Measurements from ENCODE around the gene KRTAP3-2.

KRTAP3-2 gene

GRCh38 chr17:40967582-40967981, 32.1 kb downstream of the KRTAP3-2 start:
- no peak for DNase-seq (ENCODE audit: low read depth, low spot score)
- no peak overlapping the region for H3K4me3 ChIP-seq (ENCODE audit: low read length)
- H3K4me1 ChIP-seq (ENCODE audit: control insufficient read depth, insufficient read depth, low read length) = no peaks in the 10 kb centered on the region
- no peaks in the 10 kb centered on the region for H3K9me3 ChIP-seq (ENCODE audit: control insufficient read depth, insufficient read depth, low read length)
- H3K36me3 ChIP-seq (ENCODE audit: control insufficient read depth, insufficient read depth, low read length) = no peaks in the 10 kb centered on the region
- no CpG with 5 or more reads among the region's 1 CpG for WGBS (ENCODE audit: insufficient coverage, insufficient read length)
- H3K27me3 ChIP-seq (ENCODE audit: control insufficient read depth, insufficient read depth, low read length) = no peaks in the 10 kb centered on the region
- no peak overlapping the region for H3K27ac ChIP-seq (ENCODE audit: low read length)

GRCh38 chr17:40966848-40967247, 32.9 kb downstream of the KRTAP3-2 start, which contains the start of gene KRT39:
Gene KRT39, minus strand, starts transcription at chr17:40966948. Its CDS starts 92 bp downstream, at chr17:40966856.
- no peaks in the 10 kb centered on the region for H3K4me1 ChIP-seq (ENCODE audit: control insufficient read depth, insufficient read depth, low read length)
- H3K4me3 ChIP-seq (ENCODE audit: low read length) = no peak within 1 kb of the TSS
- no peaks in the 10 kb centered on the region for H3K9me3 ChIP-seq (ENCODE audit: control insufficient read depth, insufficient read depth, low read length)
- H3K27ac ChIP-seq (ENCODE audit: low read length) = no peak within 1 kb of the TSS
- H3K36me3 ChIP-seq (ENCODE audit: control insufficient read depth, insufficient read depth, low read length) = no peaks in the 10 kb centered on the region
- WGBS (ENCODE audit: insufficient coverage, insufficient read length) = no CpG with 5 or more reads among the region's 1 CpG
- H3K27me3 ChIP-seq (ENCODE audit: control insufficient read depth, insufficient read depth, low read length) = no peaks in the 10 kb centered on the region
- no peak for DNase-seq (ENCODE audit: low read depth, low spot score)

DNA sequence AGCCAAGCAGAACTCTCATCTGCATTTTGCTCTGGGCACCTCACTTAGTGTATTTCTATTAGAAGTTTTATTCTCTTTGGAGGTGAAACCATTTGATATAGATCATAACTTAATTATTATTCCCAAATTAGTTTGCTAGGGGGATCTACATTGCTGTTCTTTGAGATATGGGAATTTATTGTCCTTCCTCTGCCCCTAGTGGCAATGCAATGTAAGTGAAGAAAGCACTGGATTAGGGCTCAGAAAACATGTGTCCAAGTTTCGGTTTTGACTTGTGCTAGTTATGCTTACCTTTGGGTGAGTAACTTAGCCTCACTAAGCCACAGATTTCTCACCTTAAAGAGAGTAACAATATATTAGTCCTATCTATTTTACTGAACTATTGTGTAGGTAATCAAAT, 35.9 kb downstream of the KRTAP3-2 start:
- Histone ChIP-seq H3K27ac (ENCODE audit: low read length) (no peak overlapping the region), H3K4me1 (ENCODE audit: control insufficient read depth, insufficient read depth, low read length) (no peaks in the 10 kb centered on the region; the same call in 1 of the 2 replicates), H3K36me3 (ENCODE audit: control insufficient read depth, insufficient read depth, low read length) (no peaks in the 10 kb centered on the region), H3K9me3 (ENCODE audit: control insufficient read depth, insufficient read depth, low read length) (no peaks in the 10 kb centered on the region), H3K4me3 (ENCODE audit: low read length) (no peak overlapping the region), H3K27me3 (ENCODE audit: control insufficient read depth, insufficient read depth, low read length) (no peaks in the 10 kb centered on the region)
- no CpG with 5 or more reads among the region's 1 CpG for WGBS (ENCODE audit: insufficient coverage, insufficient read length)
- no peak for DNase-seq (ENCODE audit: low read depth, low spot score)

DNA sequence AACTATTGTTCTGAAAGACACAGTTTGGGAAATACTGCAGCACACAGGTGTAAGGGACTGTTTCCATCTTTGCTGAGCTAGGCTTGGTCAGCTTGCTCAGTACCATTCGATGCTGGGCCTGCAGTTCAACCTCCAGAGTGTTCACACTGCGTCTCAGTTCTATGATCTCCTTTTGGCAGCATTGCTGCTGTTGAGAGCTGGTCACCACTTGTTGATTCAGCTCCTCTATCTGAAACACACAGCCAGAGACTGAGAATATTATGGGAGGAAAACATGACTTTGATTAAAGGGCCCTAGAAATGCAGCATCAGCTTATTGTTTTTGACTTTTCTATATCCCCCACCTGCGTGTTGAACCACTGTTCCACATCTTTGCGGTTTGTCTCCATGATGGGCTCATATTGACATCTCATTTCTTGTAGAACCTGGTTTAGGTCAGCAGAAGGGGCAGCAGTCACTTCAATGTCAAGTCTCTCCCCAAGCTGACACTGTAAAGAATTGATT, 37.6 kb downstream of the KRTAP3-2 start:
- Histone ChIP-seq H3K4me1 (ENCODE audit: control insufficient read depth, insufficient read depth, low read length) (peaks cover 3% of the 10 kb centered on the region; the same call in 1 of the 2 replicates), H3K4me3 (ENCODE audit: low read length) (no peak overlapping the region), H3K9me3 (ENCODE audit: control insufficient read depth, insufficient read depth, low read length) (no peaks in the 10 kb centered on the region), H3K27me3 (ENCODE audit: control insufficient read depth, insufficient read depth, low read length) (no peaks in the 10 kb centered on the region), H3K27ac (ENCODE audit: low read length) (no peak overlapping the region), H3K36me3 (ENCODE audit: control insufficient read depth, insufficient read depth, low read length) (no peaks in the 10 kb centered on the region)
- no peak for DNase-seq (ENCODE audit: low read depth, low spot score)
- no CpG with 5 or more reads among the region's 4 CpGs for WGBS (ENCODE audit: insufficient coverage, insufficient read length)

GRCh38 chr17:40961591-40961990, 38.1 kb downstream of the KRTAP3-2 start:
- no peaks in the 10 kb centered on the region for H3K9me3 ChIP-seq (ENCODE audit: control insufficient read depth, insufficient read depth, low read length)
- no peak for DNase-seq (ENCODE audit: low read depth, low spot score)
- H3K4me3 ChIP-seq (ENCODE audit: low read length) = no peak overlapping the region
- H3K4me1 ChIP-seq (ENCODE audit: control insufficient read depth, insufficient read depth, low read length) = peaks cover 3% of the 10 kb centered on the region; the same call in 1 of the 2 replicates
- H3K27ac ChIP-seq (ENCODE audit: low read length) = no peak overlapping the region
- H3K36me3 ChIP-seq (ENCODE audit: control insufficient read depth, insufficient read depth, low read length) = no peaks in the 10 kb centered on the region
- no peaks in the 10 kb centered on the region for H3K27me3 ChIP-seq (ENCODE audit: control insufficient read depth, insufficient read depth, low read length)
- no CpG with 5 or more reads among the region's 1 CpG for WGBS (ENCODE audit: insufficient coverage, insufficient read length)

- Histone ChIP-seq H3K9me3 (ENCODE audit: control insufficient read depth, insufficient read depth, low read length) (no peaks in the 10 kb centered on the region), H3K4me3 (ENCODE audit: low read length) (no peak overlapping the region), H3K36me3 (ENCODE audit: control insufficient read depth, insufficient read depth, low read length) (no peaks in the 10 kb centered on the region), H3K4me1 (ENCODE audit: control insufficient read depth, insufficient read depth, low read length) (peaks cover 3% of the 10 kb centered on the region; the same call in 1 of the 2 replicates), H3K27me3 (ENCODE audit: control insufficient read depth, insufficient read depth, low read length) (no peaks in the 10 kb centered on the region), H3K27ac (ENCODE audit: low read length) (no peak overlapping the region)
- no CpG with 5 or more reads among the region's 10 CpGs for WGBS (ENCODE audit: insufficient coverage, insufficient read length)
- no peak for DNase-seq (ENCODE audit: low read depth, low spot score)
Observed at GRCh38 chr17:40960144-40960543, 39.6 kb downstream of the KRTAP3-2 start.

DNA sequence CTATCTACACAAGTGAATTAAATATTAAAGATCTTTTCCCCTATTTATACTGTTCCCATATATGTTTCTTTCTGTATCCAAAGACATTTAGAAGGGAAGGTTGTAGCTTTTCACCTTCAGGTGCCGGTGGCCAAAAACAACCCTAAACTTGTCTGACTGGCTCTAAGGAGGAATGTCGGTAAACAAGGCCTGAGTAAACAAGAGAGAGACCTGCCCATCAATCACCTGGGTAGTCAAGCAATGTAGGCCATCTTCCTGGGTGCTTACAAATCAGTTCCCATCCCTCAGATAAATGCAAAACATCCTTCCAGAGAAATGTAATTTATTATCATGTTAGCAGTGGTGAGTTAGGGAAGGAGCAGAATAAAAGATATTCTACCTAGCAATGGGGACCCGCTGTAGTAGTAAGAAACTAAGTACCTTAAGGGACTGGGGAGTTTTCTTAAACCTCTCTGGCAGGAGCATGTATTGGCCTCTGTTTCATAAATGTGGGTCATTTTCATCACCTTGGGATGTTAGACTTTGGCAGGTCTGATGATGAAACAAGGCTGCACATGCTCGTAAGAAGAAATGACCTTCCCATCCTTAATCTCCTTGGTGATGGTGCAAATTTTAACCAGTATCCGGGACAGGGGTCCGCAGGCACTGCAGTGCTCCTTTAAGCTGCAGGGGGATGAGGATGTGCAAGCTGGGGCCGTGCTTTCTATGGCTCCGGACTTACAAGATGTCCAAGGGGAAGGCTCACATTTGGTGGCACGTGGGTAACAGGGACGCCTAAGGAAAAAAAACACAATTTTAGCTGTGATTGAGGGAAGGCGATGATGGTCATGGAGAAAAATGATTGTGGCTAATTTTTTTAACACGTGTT, 41.4 kb downstream of the KRTAP3-2 start:
- H3K4me1 ChIP-seq (ENCODE audit: control insufficient read depth, insufficient read depth, low read length) = peaks cover 3% of the 10 kb centered on the region; the same call in 1 of the 2 replicates
- H3K36me3 ChIP-seq (ENCODE audit: control insufficient read depth, insufficient read depth, low read length) = no peaks in the 10 kb centered on the region
- no peak overlapping the region for H3K4me3 ChIP-seq (ENCODE audit: low read length)
- no peak for DNase-seq (ENCODE audit: low read depth, low spot score)
- no CpG with 5 or more reads among the region's 12 CpGs for WGBS (ENCODE audit: insufficient coverage, insufficient read length)
- no peaks in the 10 kb centered on the region for H3K27me3 ChIP-seq (ENCODE audit: control insufficient read depth, insufficient read depth, low read length)
- H3K9me3 ChIP-seq (ENCODE audit: control insufficient read depth, insufficient read depth, low read length) = no peaks in the 10 kb centered on the region
- no peak overlapping the region for H3K27ac ChIP-seq (ENCODE audit: low read length)

DNA sequence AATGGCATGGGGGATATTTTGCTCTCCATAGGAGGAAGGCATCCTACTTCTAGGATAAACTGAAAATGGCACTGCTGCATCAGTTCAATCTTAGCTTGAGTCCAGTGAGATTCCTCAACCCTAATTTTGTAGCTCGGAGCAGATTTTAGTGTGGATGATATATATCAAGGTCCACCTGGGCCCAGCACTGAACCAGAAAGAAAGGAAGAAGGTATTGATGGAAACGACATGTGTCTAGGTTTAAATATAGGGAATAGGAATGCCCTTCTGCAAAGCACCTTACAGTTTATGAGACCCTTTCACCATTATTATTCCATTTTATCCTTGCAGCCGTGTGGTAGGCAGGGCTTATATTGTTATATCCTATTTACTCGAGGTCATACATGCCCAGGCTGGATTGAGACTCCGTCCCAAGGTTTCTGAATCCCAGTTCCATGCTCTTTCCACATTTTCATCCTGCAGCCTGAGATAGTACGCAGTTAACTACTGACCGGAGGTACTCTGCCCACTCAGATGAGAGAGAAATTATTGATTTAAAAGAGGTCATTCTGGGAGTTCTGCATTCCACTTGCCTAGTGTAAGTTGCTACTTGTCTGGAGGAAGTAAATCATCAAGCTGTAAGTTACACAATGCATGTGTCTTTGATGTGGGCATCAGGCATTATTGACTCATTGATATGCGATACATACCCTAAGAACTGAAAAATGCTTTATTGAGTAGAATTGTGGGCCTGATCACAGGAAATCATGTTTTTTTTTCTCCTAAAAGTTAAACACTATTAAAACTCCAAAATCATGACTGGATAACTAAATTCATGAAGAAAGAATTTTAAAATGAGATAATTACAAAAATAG, 43.1 kb downstream of the KRTAP3-2 start:
- Histone ChIP-seq H3K27me3 (ENCODE audit: control insufficient read depth, insufficient read depth, low read length) (no peaks in the 10 kb centered on the region), H3K9me3 (ENCODE audit: control insufficient read depth, insufficient read depth, low read length) (no peaks in the 10 kb centered on the region), H3K4me3 (ENCODE audit: low read length) (no peak overlapping the region), H3K4me1 (ENCODE audit: control insufficient read depth, insufficient read depth, low read length) (peaks cover 3% of the 10 kb centered on the region; the same call in 1 of the 2 replicates), H3K27ac (ENCODE audit: low read length) (no peak overlapping the region), H3K36me3 (ENCODE audit: control insufficient read depth, insufficient read depth, low read length) (no peaks in the 10 kb centered on the region)
- DNase-seq (ENCODE audit: low read depth, low spot score) = no peak
- WGBS (ENCODE audit: insufficient coverage, insufficient read length) = no CpG with 5 or more reads among the region's 8 CpGs

- Histone ChIP-seq H3K4me1 (ENCODE audit: control insufficient read depth, insufficient read depth, low read length) (peaks cover 3% of the 10 kb centered on the region; the same call in 1 of the 2 replicates), H3K9me3 (ENCODE audit: control insufficient read depth, insufficient read depth, low read length) (no peaks in the 10 kb centered on the region), H3K4me3 (ENCODE audit: low read length) (no peak overlapping the region), H3K27me3 (ENCODE audit: control insufficient read depth, insufficient read depth, low read length) (no peaks in the 10 kb centered on the region), H3K36me3 (ENCODE audit: control insufficient read depth, insufficient read depth, low read length) (no peaks in the 10 kb centered on the region), H3K27ac (ENCODE audit: low read length) (no peak overlapping the region)
- no CpG with 5 or more reads among the region's 2 CpGs for WGBS (ENCODE audit: insufficient coverage, insufficient read length)
- DNase-seq (ENCODE audit: low read depth, low spot score) = no peak
Observed at GRCh38 chr17:40953881-40954280, 45.8 kb downstream of the KRTAP3-2 start.

DNA sequence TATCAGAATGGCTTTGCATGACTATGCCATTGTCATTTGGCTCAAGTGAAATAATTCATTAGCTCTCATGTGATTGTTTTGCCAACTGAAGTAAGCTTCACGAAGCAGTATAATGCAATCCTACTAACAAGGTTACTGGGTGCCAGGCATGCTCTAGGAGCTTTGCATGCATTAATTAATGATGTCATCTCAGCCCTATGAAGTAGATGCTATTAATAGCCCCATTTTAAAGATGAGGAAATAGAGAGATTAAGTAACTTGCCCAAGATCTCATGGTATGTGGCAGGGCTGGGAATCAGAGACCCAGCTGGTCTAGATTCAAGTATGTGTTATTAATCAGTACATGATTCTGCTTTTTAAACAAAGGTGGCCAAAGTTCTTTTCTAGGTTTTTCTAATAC, 47.0 kb downstream of the KRTAP3-2 start:
- no CpG with 5 or more reads among the region's 1 CpG for WGBS (ENCODE audit: insufficient coverage, insufficient read length)
- DNase-seq (ENCODE audit: low read depth, low spot score) = no peak
- H3K4me1 ChIP-seq (ENCODE audit: control insufficient read depth, insufficient read depth, low read length) = no peaks in the 10 kb centered on the region

More for the DNA sequence above, 47.0 kb downstream of the KRTAP3-2 start:
- no peaks in the 10 kb centered on the region for H3K9me3 ChIP-seq (ENCODE audit: control insufficient read depth, insufficient read depth, low read length)
- H3K4me3 ChIP-seq (ENCODE audit: low read length) = no peak overlapping the region
- no peaks in the 10 kb centered on the region for H3K27me3 ChIP-seq (ENCODE audit: control insufficient read depth, insufficient read depth, low read length)
- no peaks in the 10 kb centered on the region for H3K36me3 ChIP-seq (ENCODE audit: control insufficient read depth, insufficient read depth, low read length)
- H3K27ac ChIP-seq (ENCODE audit: low read length) = no peak overlapping the region

All from iPS DF 6.9 (cell line).